ENCODE measurements around the gene DENND5A. TPM values are rescaled to one million over a fixed set of nuclear protein-coding genes. Genes with fewer than 3 reads are reported as not detected.
A peak's percentile ranks its signal among the peaks of the same experiment; 100 is the strongest.
"Not testable (repeated sequence)": the region's sequence is repeated elsewhere in the genome, so short reads cannot be mapped to it uniquely, and the experiment has no call there.

Gene DENND5A
- total RNA-seq, 2 experiments from 2014 or later, result 78.5 to 81.1 TPM

- Mint-ChIP-seq H3K27me3 (ENCODE audit: low read depth) (no peaks in the 10 kb centered on the region), H3K36me3 (ENCODE audit: low read depth) (peaks cover 9% of the 10 kb centered on the region), H3K4me3 (no peak overlapping the region), H3K9me3 (ENCODE audit: insufficient read depth) (no peaks in the 10 kb centered on the region), H3K4me1 (ENCODE audit: low read depth) (peaks cover 55% of the 10 kb centered on the region), H3K27ac (no peak overlapping the region)
- CTCF ChIA-PET, result interaction anchor here (1.2 kb wide), 2 partner anchors 13 to 325 kb away, joined by 3 read pairs; no protein-coding TSS in a partner anchor
- POLR2A ChIA-PET, result no interaction called here
- no peak for DNase-seq
- ATAC-seq, result no peak
These were observed 54.8 kb downstream of the DENND5A start for GRCh38 chr11:9210224-9210921.

- ATAC-seq; POLR2A ChIA-PET; H3K27me3 Mint-ChIP-seq (ENCODE audit: low read depth); H3K4me3 Mint-ChIP-seq; H3K36me3 Mint-ChIP-seq (ENCODE audit: low read depth); DNase-seq; H3K27ac Mint-ChIP-seq; H3K9me3 Mint-ChIP-seq (ENCODE audit: insufficient read depth): not testable (repeated sequence)
- peaks cover 49% of the 10 kb centered on the region for H3K4me1 Mint-ChIP-seq (ENCODE audit: low read depth)
- CTCF ChIA-PET, result interaction anchor here (1.2 to 1.3 kb wide), 2 partner anchors 103 to 297 kb away, joined by 3 to 4 read pairs; no protein-coding TSS in a partner anchor
These were observed 55.5 kb downstream of the DENND5A start for GRCh38 chr11:9209604-9210003.

GRCh38 chr11:9208726-9209501, 56.2 kb downstream of the DENND5A start:
- H3K4me3 Mint-ChIP-seq, result no peak overlapping the region
- peaks cover 10% of the 10 kb centered on the region for H3K36me3 Mint-ChIP-seq (ENCODE audit: low read depth)
- ATAC-seq (no peak), DNase-seq (no peak)
- peaks cover 44% of the 10 kb centered on the region for H3K4me1 Mint-ChIP-seq (ENCODE audit: low read depth)
- H3K27me3 Mint-ChIP-seq (ENCODE audit: low read depth), result no peaks in the 10 kb centered on the region
- no peak overlapping the region for H3K27ac Mint-ChIP-seq
- no peaks in the 10 kb centered on the region for H3K9me3 Mint-ChIP-seq (ENCODE audit: insufficient read depth)
- ChIA-PET CTCF (interaction anchor here (0.6 to 1.3 kb wide), 7 partner anchors 10 to 326 kb away, joined by 3 to 4 read pairs (median 3); no protein-coding TSS in a partner anchor), POLR2A (interaction anchor here (0.6 kb wide), 1 partner anchor 385 kb away, joined by 4 read pairs; no protein-coding TSS in a partner anchor)

DNA sequence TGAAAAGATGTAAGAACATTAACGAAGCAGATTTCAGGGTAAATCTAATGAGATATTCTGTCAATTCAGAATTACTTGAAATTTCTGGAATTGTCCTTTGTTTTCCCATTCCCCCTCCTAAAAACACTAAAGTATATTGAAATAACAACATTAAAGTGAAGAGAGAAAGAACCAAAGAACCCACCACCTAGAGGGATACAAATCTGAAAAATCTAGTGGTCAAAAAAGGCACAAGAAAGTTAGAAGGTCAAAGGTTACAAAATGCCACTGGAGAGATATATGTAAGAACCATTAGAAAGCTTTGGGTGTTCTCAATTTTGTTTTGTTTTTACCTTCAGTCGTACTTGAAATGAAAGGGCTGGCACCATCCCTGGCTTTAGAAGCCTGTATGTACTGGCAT, 57.9 kb downstream of the DENND5A start:
- DNase-seq (no peak), ATAC-seq (no peak)
- H3K4me1 Mint-ChIP-seq (ENCODE audit: low read depth), result peaks cover 43% of the 10 kb centered on the region
- ChIA-PET CTCF (interaction anchor here (1.1 to 1.8 kb wide), 3 partner anchors 35 to 299 kb away, joined by 3 to 6 read pairs (median 4); partner anchors contain the start of gene DENND5A), POLR2A (no interaction called here)
- no peak overlapping the region for H3K27ac Mint-ChIP-seq
- no peak overlapping the region for H3K4me3 Mint-ChIP-seq
- peaks cover 23% of the 10 kb centered on the region for H3K36me3 Mint-ChIP-seq (ENCODE audit: low read depth)
- H3K9me3 Mint-ChIP-seq (ENCODE audit: insufficient read depth), result no peaks in the 10 kb centered on the region
- no peaks in the 10 kb centered on the region for H3K27me3 Mint-ChIP-seq (ENCODE audit: low read depth)

- H3K27me3 Mint-ChIP-seq (ENCODE audit: low read depth), result no peaks in the 10 kb centered on the region
- POLR2A ChIA-PET, result no interaction called here
- H3K4me1 Mint-ChIP-seq (ENCODE audit: low read depth), result peaks cover 43% of the 10 kb centered on the region
- H3K9me3 Mint-ChIP-seq (ENCODE audit: insufficient read depth), result no peaks in the 10 kb centered on the region
- peaks cover 25% of the 10 kb centered on the region for H3K36me3 Mint-ChIP-seq (ENCODE audit: low read depth)
- no peak for ATAC-seq
- DNase-seq, result no peak
- H3K4me3 Mint-ChIP-seq, result no peak overlapping the region
- CTCF ChIA-PET, result interaction anchor here (1.0 to 1.8 kb wide), 4 partner anchors 11 to 300 kb away, joined by 3 to 6 read pairs (median 4); partner anchors contain the start of gene DENND5A
- H3K27ac Mint-ChIP-seq, result no peak overlapping the region
These were observed 58.7 kb downstream of the DENND5A start for GRCh38 chr11:9206496-9206895.

DNA sequence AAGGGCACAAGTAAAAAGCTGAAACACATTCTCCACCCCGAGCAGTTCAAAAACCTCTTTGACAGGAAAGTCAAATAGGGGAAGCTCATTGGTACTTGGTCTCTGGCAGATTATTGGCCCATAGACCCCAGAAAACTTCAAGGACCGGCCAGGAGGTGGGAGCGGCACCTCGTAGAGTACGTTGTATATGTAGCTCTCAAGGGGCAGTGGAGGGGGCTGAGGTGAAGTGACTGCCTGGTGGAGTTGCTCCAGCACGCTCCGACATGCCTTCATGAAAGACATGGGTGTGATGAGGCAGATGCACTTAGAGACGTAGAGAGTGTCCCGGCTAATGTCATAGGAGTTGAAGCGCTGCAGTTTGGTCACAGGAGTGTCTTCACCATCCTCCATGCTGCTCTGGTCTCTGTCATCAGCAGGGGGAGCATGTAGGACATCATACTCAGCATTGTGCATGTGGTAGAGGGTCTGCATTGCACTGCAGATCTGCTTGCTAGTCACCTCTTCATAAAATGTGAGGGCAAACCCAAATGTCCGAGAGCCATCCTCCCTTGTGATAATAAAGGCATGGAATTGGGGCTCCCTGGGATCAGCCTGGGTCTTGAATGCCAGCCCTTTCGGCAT, 61.3 kb downstream of the DENND5A start:
- Mint-ChIP-seq H3K36me3 (ENCODE audit: low read depth) (peaks cover 33% of the 10 kb centered on the region), H3K9me3 (ENCODE audit: insufficient read depth) (no peaks in the 10 kb centered on the region), H3K4me3 (no peak overlapping the region), H3K27me3 (ENCODE audit: low read depth) (no peaks in the 10 kb centered on the region), H3K27ac (no peak overlapping the region), H3K4me1 (ENCODE audit: low read depth) (peaks cover 18% of the 10 kb centered on the region)
- peak; percentile 27 for DNase-seq
- POLR2A ChIA-PET, result interaction anchor here (0.6 kb wide), 1 partner anchor 177 kb away, joined by 4 read pairs; no protein-coding TSS in a partner anchor
- CTCF ChIA-PET, result interaction anchor here (0.6 to 1.2 kb wide), 11 partner anchors 8 to 303 kb away, joined by 3 to 7 read pairs (median 3); no protein-coding TSS in a partner anchor
- no peak for ATAC-seq

GRCh38 chr11:9201372-9202162, 63.6 kb downstream of the DENND5A start:
- Mint-ChIP-seq H3K27ac (no peak overlapping the region), H3K9me3 (ENCODE audit: insufficient read depth) (no peaks in the 10 kb centered on the region), H3K4me3 (no peak overlapping the region), H3K27me3 (ENCODE audit: low read depth) (no peaks in the 10 kb centered on the region), H3K4me1 (ENCODE audit: low read depth) (peaks cover 8% of the 10 kb centered on the region), H3K36me3 (ENCODE audit: low read depth) (peaks cover 33% of the 10 kb centered on the region)
- ChIA-PET CTCF (no interaction called here), POLR2A (no interaction called here)
- DNase-seq, result no peak
- ATAC-seq, result peak; percentile 51

GRCh38 chr11:9200471-9200870, 64.7 kb downstream of the DENND5A start:
- H3K9me3 Mint-ChIP-seq (ENCODE audit: insufficient read depth), result no peaks in the 10 kb centered on the region
- no peaks in the 10 kb centered on the region for H3K27me3 Mint-ChIP-seq (ENCODE audit: low read depth)
- H3K27ac Mint-ChIP-seq, result no peak overlapping the region
- ChIA-PET POLR2A (no interaction called here), CTCF (no interaction called here)
- H3K36me3 Mint-ChIP-seq (ENCODE audit: low read depth), result peaks cover 31% of the 10 kb centered on the region
- peaks cover 10% of the 10 kb centered on the region for H3K4me1 Mint-ChIP-seq (ENCODE audit: low read depth)
- no peak for ATAC-seq
- H3K4me3 Mint-ChIP-seq, result no peak overlapping the region
- no peak for DNase-seq

GRCh38 chr11:9193316-9193715, 71.8 kb downstream of the DENND5A start:
- peaks cover 3% of the 10 kb centered on the region for H3K9me3 Mint-ChIP-seq (ENCODE audit: insufficient read depth)
- peaks cover 53% of the 10 kb centered on the region for H3K36me3 Mint-ChIP-seq (ENCODE audit: low read depth)
- H3K27ac Mint-ChIP-seq, result no peak overlapping the region
- ChIA-PET CTCF (interaction anchor here (1.5 kb wide), 1 partner anchor 68 kb away, joined by 3 read pairs; no protein-coding TSS in a partner anchor), POLR2A (no interaction called here)
- H3K4me1 Mint-ChIP-seq (ENCODE audit: low read depth), result peaks cover 5% of the 10 kb centered on the region
- DNase-seq (no peak), ATAC-seq (no peak)
- H3K27me3 Mint-ChIP-seq (ENCODE audit: low read depth), result no peaks in the 10 kb centered on the region
- no peak overlapping the region for H3K4me3 Mint-ChIP-seq

GRCh38 chr11:9192561-9192960, 72.6 kb downstream of the DENND5A start:
- H3K9me3 Mint-ChIP-seq (ENCODE audit: insufficient read depth), result peaks cover 3% of the 10 kb centered on the region
- no peak for ATAC-seq
- peaks cover 5% of the 10 kb centered on the region for H3K4me1 Mint-ChIP-seq (ENCODE audit: low read depth)
- H3K27ac Mint-ChIP-seq, result no peak overlapping the region
- H3K36me3 Mint-ChIP-seq (ENCODE audit: low read depth), result peaks cover 58% of the 10 kb centered on the region
- no peaks in the 10 kb centered on the region for H3K27me3 Mint-ChIP-seq (ENCODE audit: low read depth)
- no peak overlapping the region for H3K4me3 Mint-ChIP-seq
- CTCF ChIA-PET, result no interaction called here
- POLR2A ChIA-PET, result no interaction called here
- DNase-seq, result no peak
